Hematopoietic multipotent progenitor cell (in vitro differentiated cells): Measurements from ENCODE around the gene UFSP2. TPM values are rescaled to one million over a fixed set of nuclear protein-coding genes. Genes with fewer than 3 reads are reported as not detected.
A peak's percentile ranks its signal among the peaks of the same experiment; 100 is the strongest.
"Not testable (repeated sequence)": the region's sequence is repeated elsewhere in the genome, so short reads cannot be mapped to it uniquely, and the experiment has no call there.

Experiments
- DNase-seq, 3 donors: peaks; one replicate each; pipeline ENCODE4 v3.0.0-alpha.2; 2011 to 2015; ENCODE audit warnings: low read depth in 2 of 3, low spot score in 2 of 3
- total RNA-seq: library from RNA; depleted of rRNA; stranded (reverse); fragments of >200 nt; gene quantifications from one replicate; pipeline ENCODE4 v1.2.3, GENCODE V29; 2012

UFSP2 gene
- total RNA-seq, 1 donor = 16.2 TPM

DNA sequence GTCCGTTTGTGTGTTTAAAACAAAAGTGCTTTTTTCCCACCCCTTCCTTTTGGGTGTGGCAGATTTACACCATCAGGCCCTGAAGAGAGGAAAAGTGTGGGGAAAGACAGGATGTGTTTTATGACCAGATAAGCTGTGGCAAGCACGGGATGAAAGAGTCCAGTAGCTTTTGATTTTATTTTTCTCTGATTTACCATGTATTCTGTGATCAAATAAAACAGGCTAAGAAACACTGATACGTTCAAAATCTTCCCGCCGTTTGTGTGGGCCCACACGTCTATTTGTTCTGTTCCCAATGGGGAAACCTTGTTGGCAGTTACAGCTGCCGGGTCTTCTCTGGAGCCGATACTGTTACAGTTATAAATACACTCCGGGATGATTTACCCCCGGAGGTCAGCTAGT is 40.8 kb downstream of the UFSP2 start:
- peak in 2 of 3 donors; percentile 77 to 78 for DNase-seq

DNA sequence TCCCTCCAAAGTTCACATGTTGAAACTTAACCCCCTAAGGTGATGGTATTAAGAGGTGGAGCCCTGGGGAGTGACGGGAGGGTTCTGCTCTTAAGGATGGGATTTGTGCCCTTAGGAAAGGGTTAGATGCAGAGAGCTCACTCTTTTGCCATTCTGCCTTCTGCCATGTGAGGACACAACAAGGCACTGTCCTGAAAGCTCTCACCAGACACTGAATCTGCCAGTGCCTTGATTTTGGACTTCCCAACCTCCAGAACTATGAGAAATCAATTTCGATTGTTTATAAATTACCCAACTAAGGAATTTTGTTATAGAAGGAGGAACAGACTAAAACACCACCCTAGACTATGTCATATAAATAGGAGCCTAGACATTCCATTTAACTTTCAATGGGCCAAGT is 41.7 kb downstream of the UFSP2 start:
- no peak for DNase-seq

DNA sequence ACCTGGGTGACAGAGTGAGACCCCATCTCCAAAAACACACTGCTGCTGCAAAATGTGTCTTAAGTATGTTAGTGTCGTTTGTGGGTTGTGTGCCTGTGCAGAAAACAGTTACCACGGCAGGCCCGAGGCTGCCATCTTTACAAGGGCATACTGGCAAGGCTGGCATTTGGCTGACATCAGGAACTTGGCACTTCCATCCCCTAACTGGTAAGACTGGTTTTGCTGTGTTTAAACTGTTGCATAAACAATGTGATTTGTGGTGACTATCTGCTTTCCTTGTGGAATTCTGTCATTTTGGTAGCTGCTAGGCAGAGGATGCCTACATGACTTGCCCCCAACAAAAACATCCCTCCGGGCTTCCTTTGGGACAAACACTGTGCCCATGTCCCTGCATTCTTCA is 42.3 kb downstream of the UFSP2 start:
- no peak for DNase-seq

DNA sequence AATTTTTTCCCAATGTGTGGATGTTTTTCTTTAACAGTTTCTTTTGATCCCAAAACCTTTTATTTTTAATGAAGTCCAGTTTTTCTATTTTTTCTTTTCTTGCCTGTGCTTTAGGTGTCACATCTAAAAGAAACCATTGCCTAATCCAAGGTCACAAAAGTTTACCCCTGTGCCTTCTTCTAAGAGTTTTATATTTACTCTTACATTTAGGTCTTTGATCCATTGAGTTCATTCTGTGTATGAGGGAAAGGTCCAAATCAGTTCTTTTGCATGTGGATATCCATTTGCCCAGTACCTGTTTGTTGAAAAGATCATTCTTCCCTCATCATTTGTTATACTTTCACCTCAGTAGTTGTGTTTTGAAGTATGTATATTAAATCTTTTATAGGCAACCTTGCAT is 43.0 kb downstream of the UFSP2 start:
- DNase-seq = no peak

GRCh38 chr4:185381288-185382196 is 44.2 kb downstream of the UFSP2 start:
- no peak for DNase-seq

GRCh38 chr4:185380320-185380719 is 45.4 kb downstream of the UFSP2 start:
- no peak for DNase-seq

GRCh38 chr4:185379326-185380295 is 46.2 kb downstream of the UFSP2 start:
- DNase-seq = no peak

- no peak for DNase-seq
These were observed 47.5 kb downstream of the UFSP2 start for GRCh38 chr4:185378264-185378663.

DNA sequence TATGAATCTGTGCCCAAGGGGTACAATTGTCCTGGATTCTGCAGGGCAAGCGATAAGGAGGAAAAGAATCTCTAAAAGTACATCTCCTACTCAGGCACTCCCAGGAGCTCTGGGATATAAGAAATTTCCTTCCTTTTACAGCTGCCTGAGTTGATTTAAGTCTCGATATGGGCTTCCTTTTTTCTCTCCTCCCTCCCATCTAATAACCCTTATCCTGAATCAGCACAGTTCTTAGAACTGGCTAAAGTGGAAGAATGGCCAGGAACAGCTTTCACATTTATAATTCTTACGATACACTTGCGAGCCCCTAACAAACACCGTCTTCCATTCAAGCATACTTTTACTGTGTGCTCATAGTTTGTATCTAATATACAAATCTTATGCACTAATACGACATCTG is 51.2 kb downstream of the UFSP2 start:
- DNase-seq = no peak

- DNase-seq = no peak
These were observed 51.7 kb downstream of the UFSP2 start for GRCh38 chr4:185374027-185374426.

DNA sequence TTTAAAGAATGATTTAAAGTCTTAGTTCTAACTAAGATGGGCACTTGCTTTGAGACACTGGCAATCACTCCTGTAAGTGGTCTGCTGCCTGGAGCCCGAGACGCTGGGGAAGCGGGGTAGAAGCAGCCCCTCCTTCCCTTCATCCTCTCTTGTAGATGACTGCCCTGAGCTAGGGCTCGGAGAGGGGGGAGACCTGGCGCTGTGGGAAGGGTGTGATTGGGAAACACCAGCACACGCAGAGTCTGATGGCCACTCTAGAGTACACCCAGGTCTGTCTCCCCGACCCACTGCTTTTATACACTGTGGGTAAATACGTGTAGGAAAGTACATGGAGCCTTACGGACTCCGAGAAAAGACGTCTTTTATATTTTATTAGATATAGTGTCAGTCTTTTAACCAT is 54.1 kb downstream of the UFSP2 start:
- no peak for DNase-seq

DNA sequence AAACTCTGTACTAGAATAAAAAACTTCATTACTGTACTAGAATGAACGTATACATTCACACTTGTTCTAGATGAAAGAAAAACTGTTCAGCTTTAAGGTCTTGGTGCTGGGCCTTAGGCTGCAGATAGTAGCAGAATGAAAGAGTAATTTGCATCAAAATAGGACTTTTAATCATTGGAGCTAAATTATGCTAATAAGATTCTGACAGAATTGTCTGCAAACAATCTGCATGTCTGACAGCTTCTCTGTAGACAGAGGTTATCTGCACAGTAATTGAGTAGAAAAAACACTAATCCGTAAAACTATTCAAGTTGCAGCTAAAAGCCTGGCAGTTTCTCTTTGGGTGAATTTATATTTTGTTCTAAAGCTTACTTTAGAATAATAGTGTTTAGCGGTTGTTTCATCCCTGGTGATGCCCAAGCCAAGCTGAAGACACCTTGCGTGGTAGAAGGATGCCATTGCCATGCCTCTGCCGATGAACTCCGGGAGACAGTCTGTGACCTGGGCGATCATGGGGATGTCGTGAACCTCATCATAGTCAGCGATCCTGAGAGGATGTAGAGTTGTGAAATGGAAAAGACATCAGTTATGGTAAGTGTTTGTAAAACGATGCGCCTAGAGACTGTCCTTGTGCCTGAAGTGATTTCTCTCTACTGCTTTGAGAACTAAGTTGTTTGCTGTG is 55.4 kb downstream of the UFSP2 start:
- no peak for DNase-seq

DNA sequence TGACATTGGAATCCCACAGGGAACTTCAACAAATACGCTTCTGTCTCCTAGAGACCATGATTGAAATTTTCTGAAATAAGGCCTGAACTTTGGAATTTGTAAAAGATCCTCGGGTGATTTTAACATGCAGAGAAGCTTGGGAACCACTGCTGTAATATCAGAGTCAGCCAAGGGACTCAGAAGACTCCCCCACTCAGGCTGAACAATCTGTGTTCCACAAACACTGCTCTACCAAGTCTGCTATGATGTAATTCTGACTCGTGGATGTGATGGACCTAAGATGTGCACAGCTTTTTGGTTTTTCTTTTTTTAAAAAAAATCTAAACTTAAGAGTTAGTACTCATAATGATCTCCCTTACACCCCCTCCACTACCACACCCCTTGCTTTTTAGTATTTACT is 56.0 kb downstream of the UFSP2 start:
- no peak for DNase-seq

DNA sequence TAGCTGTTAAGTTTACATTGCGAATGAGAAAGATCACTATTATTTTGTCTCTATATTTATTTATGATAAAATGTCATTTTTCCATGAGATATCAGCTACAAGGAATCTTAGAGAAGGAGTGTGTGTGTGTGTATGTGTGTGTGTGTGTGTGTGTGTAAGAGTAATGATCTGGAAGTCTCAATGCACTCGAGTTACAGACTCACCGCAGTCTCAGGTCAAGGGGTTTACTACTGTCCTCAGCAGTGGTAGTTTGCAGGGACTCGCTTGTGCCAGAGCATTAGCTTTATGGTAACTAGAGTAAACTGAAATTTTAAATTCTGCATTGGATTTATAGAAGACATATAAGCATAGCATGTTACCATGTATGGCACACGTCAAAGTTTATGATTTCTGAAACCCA is 60.9 kb downstream of the UFSP2 start:
- DNase-seq = no peak

- no peak for DNase-seq
These were observed 62.5 kb downstream of the UFSP2 start for GRCh38 chr4:185363251-185363650.

DNA sequence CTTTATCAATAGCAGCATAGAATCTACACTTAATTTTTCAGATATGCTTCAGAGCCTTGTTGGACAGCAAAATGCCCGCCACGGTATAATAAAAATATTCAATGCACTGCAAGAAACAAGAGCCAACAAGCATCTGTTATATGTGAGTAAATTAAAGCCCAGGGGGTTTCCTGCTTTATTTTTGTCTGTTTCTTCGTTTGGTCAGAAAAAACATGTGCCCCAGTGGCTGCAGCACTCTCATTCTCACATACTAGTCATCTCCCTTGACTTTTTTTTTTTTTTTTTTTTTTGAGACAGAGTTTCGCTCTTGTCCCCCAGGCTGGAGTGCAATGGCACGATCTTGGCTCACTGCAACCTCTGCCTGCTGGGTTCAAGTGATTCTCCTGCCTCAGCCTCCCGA is 63.2 kb downstream of the UFSP2 start:
- DNase-seq = not testable (repeated sequence)

DNA sequence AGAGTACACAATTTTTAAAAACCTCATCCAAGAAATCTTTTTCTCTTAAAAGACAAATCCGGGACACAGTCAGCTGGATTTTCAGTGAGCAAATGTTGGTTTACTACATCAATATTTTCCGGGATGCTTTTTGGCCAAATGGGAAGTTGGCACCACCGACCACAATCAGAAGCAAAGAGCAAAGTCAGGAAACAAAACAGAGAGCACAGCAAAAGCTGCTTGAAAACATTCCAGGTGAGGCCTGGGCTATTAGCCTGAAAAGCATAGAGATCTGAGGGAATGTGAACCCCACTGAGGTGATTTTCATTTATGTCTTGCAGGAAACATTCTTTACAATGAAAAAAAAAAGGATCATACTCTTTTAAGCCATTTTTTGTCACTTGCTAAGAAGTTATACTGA is 63.9 kb downstream of the UFSP2 start:
- DNase-seq = no peak

DNA sequence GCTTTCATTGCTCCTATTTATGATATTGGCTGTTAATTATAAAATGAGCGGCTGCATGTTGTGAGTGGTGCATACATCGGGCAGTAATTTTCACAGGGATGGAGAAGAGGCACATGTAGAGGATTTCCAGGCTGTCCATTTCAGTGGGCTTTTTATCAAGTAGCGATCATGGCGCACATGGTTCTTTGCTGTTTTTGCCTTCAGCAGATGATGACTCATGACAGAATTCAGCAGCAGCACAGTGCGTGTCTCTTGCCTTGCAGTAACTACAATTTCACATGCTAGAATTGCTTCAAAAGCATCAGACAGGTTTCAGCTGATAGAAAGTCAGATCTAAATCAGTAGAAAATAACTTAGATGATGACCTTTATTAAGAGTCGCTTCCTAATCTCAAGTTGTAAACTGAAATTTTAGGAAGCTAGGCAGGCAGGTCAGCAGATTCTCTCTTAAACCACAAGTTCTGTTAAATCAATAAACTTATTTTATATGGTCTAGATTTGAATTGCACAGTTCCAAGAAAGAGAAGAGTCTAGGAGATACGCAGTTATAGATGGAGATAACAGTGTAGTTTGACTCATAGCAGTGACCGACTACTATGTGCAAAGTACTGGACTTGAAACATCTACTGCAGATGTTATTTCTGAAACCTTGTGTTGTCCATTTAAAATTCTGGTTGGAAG is 65.9 kb downstream of the UFSP2 start:
- no peak for DNase-seq

DNA sequence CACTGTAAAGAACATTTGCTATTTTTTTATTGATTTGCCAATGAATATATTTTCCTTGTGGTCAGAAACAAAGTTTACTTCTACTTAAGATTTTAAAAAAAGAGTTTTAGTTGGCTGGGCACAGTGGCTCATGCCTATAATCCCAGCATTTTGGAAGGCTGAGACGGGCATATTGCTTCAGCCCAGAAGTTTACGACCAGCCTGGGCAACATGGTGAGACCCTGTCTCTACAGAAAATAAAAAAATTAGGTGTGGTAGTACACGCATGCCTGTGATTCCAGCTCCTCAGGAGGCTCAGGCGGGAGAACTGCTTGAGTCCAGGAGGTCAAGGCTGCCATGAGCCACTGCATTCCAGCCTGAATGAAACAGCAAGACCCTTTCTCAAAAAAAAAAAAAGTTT is 66.8 kb downstream of the UFSP2 start:
- DNase-seq = no peak

- no peak for DNase-seq
These were observed 67.2 kb downstream of the UFSP2 start for GRCh38 chr4:185358514-185358913.
